Transverse colon (tissue), 4 donors: Measurements from ENCODE around the gene CMTR1.

Experiments used
- POLR2A ChIP-seq: fragments of 450-650 bp; IDR thresholded peaks from one replicate; pipeline ENCODE4 v1.6.1; 2016; ENCODE audit warnings: antibody characterized with exemption, mild to moderate bottlenecking, moderate library complexity
- POLR2AphosphoS5 ChIP-seq, 3 donors: sonication (generic); formaldehyde crosslinking; IDR thresholded peaks; one replicate each; pipeline ENCODE4 v1.6.1; 2016; ENCODE audit warnings: antibody characterized with exemption in 3 of 3
- TF ChIP-seq, protein P1 (sequence below), 5 experiments: fragments of 200-600 bp in 3 of 5; fragments of 450-650 bp in 2 of 5; sonication (generic) in 3 of 5; IDR thresholded peaks; 1 replicate in 2 of 5; 2 replicates in 3 of 5; pipeline ENCODE4 v1.5.1; 2016 to 2017; ENCODE audit warnings: antibody characterized with exemption in 5 of 5, inconsistent platforms in 3 of 5, mild to moderate bottlenecking in 2 of 5, moderate library complexity in 1 of 5

DNA sequence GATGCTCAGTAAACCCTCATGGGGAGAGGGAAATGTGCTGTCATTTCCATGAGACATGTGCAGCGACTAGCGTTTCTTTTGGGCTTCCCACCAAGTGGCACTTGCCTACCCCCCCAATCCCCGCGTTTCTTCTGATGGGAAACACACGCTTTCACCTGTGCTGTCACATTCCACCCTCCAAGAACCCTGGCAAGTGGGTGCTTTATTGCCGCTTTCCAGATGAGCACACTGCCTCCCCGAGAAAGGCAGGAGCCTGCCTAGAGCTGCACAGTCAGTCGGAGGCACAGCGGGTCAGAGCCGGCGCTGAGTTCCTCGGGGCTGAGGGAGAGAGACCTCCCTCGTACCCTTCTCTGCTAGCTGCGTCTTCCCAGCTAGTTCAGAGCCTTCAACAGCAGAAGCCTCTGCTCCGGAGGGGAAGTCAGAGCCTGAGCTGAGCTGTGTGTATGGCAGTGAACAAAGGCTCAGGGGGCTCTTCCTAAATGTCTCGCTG, 78.9 kb downstream of the CMTR1 start:
- TF ChIP-seq, protein P1, sequence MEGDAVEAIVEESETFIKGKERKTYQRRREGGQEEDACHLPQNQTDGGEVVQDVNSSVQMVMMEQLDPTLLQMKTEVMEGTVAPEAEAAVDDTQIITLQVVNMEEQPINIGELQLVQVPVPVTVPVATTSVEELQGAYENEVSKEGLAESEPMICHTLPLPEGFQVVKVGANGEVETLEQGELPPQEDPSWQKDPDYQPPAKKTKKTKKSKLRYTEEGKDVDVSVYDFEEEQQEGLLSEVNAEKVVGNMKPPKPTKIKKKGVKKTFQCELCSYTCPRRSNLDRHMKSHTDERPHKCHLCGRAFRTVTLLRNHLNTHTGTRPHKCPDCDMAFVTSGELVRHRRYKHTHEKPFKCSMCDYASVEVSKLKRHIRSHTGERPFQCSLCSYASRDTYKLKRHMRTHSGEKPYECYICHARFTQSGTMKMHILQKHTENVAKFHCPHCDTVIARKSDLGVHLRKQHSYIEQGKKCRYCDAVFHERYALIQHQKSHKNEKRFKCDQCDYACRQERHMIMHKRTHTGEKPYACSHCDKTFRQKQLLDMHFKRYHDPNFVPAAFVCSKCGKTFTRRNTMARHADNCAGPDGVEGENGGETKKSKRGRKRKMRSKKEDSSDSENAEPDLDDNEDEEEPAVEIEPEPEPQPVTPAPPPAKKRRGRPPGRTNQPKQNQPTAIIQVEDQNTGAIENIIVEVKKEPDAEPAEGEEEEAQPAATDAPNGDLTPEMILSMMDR (IDR thresholded peaks at IDR 0.05), result no peak
- TF ChIP-seq POLR2A (no peak), POLR2AphosphoS5 (IDR thresholded peaks at IDR 0.05) (no peak)
